HG03135 (cell line): Measurements from ENCODE around the gene TBX6.
"Not testable (repeated sequence)": the region's sequence is repeated elsewhere in the genome, so short reads cannot be mapped to it uniquely, and the experiment has no call there.

Source experiments
- ATAC-seq: cut with Tn5 transposase; IDR thresholded peaks from one replicate; pipeline ENCODE4 v1.9.1; 2021; ENCODE audit warnings: mild to moderate bottlenecking, moderate library complexity; ENCODE audit not compliant: unreplicated experiment

TBX6 gene

DNA sequence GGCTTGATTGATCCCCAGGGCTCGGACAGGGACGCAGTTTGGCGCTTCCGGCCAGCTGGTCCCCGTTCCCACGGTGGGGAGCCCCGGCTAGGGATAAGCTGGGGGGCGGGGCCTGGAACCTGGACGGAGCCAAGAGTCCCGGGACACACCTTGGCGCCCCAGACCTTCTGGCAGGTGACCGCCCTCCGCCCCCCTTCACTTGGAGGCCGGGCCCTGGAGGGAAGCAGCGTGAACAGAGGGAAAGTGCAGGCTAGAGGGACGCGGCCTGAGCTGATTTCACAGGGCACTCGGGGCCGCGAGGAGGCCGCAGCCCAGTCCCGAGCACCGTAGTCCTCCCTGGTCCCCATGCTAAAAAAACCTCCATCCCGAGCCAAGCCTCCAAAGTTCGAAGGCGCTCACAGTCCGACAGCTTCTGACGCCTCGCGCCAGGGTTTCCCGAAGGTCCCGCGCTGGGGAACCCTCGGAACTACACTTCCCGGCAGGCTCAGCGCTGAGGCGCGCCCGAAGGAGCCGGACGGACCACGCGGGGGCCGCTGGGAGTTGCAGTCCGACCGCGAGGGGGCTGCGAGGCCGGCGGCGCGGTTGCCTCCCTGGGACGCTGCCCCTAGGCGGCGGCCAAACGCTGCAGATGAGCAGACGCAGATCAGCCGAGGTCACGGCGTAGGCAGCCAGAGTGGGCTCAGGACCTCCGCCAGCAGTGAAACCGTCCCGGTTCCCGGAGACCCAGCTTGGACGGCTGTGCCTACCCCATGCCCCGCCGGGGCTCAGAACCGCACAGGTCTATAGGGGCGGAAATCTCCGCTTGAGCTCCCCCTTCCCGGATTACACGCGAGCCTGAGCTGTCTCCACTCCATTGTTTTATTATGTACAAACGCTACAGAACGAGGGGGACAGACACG lies at the start of gene TBX6:
Gene TBX6, minus strand, starts transcription at position 451 of the 899 bp plus-strand sequence. CDS start 731 bp downstream, outside the sequence.
- peak; percentile 64 for ATAC-seq

DNA sequence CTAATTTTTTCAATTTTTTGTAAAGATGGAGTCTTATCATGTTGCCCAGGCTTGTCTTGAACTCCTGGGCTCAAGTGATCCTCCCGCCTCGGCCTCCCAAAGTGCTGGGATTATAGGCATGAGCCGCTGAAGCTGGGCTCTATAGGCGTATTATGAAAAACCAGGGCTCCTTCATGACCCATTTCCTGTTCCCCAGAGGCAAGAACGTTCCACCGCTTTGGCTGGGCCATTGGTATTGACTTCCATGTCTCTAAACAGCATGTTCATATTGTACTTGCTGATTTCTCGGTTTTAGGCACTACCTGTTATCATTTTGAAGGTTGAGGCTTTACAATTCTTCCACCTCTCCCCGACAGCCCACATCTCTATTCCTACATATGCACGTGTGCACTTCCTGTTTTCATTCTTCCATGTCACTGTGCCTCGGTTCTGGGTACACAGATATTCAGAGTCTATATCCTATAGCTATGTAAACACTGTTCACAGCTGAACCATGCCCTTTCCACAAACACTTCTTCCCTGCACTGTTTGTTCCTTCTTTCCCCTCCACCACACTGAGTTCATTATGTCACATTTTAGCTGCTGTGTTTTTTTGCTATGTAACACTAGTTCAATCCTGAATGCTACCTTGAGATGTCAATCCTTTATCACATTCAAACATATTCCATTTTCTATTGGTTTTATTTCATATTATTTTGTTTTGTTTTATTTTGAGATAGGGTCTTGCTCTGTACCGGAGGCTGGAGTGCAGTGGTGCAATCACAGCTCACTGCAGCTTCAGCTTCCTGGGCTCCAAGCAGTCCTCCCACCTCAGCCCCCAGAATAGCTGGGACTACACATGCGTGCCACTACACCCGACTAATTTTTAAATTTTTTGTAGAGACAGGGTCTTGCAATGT lies 48.1 kb upstream of the TBX6 start:
- ATAC-seq: no peak

GRCh38 chr16:30137897-30138296 lies 46.2 kb upstream of the TBX6 start:
- ATAC-seq: no peak

DNA sequence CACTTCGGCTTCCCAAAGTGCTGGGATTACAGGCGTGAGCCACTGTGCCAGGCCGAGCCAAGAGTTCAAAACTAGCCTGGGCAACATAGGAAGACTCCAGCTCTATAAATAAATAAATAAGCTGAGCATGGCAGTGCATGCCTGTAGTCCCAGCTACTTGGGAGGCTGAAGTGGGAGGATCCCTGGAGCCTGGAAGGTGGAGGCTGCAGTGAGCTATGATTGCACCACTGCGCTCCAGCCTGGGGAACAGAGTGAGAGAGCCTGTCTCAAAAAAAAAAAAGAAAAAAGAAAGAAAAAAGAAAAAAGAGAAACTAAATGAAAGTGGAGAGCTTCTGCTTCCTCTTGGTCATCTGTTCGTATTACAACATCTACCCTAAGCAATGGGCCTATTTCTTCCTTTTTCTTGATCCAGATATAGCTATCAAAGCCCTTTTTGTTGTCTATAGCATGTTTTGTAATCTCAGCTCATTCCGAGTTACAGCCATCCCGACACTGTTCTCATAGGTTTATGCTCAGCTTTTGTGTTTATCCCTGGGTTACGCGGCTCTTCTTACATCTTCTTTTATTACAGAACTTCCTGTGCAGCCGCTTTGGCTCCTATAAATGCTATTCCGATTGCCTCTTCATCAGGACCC lies 45.4 kb upstream of the TBX6 start:
- ATAC-seq: no peak

GRCh38 chr16:30132591-30132990 lies 40.9 kb upstream of the TBX6 start:
- ATAC-seq: no peak

- no peak for ATAC-seq
Measured at GRCh38 chr16:30131869-30132475, 40.2 kb upstream of the TBX6 start.

GRCh38 chr16:30127993-30128392 lies 36.3 kb upstream of the TBX6 start:
- ATAC-seq: no peak

DNA sequence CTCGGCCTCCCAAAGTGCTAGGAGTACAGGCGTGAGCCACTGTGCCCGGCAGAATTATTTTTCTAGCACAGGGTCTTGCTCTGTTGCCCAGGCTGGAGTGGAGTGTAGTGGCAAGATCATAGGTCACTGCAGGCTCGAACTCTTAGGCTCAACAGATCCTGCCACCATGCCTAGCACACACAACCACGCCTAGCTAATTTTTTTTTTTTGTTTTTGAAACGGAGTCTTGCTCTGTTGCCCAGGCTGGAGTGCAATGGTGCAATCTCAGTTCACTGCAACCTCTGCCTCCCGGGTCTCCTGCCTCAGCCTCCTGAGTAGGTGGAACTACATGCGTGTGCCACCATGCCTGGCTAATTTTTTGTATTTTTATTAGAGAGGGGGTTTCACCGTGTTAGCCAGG lies 34.0 kb upstream of the TBX6 start:
- not testable (repeated sequence) for ATAC-seq

GRCh38 chr16:30124985-30125379 lies 33.3 kb upstream of the TBX6 start:
- ATAC-seq: no peak

DNA sequence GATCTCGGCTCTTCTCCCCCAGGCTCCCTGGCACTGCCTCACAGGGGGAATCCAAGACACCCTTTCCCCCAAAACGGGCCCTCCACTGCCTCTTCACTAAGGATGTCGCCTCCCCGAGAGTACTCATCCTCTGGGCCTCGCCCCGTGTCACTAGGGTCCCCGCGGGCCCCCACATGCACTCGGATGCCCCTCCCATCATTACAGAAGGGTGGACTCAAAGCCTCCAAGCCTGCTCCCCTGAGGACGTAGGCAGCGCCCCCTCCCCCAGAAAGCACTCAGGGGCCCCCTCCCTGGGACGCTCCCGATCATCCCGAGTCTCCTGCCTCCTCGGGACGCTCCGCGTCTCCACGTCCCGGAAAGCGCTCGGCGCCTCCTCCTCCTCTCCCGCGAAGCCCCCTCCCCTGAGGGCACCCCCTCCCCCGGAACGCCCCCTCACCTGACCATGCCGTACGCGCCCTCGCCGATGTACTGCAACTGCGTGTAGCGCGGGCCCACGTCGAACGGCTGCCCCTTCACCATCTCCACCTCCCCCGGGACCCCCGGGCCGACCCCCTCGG lies 31.0 kb upstream of the TBX6 start:
- ATAC-seq: no peak

- no peak for ATAC-seq
Measured at GRCh38 chr16:30121741-30122571, 30.2 kb upstream of the TBX6 start.

GRCh38 chr16:30120340-30121105 lies 28.8 kb upstream of the TBX6 start:
- no peak for ATAC-seq

GRCh38 chr16:30119428-30119827 lies 27.7 kb upstream of the TBX6 start:
- ATAC-seq: no peak

GRCh38 chr16:30117768-30118167 lies 26.0 kb upstream of the TBX6 start:
- no peak for ATAC-seq

DNA sequence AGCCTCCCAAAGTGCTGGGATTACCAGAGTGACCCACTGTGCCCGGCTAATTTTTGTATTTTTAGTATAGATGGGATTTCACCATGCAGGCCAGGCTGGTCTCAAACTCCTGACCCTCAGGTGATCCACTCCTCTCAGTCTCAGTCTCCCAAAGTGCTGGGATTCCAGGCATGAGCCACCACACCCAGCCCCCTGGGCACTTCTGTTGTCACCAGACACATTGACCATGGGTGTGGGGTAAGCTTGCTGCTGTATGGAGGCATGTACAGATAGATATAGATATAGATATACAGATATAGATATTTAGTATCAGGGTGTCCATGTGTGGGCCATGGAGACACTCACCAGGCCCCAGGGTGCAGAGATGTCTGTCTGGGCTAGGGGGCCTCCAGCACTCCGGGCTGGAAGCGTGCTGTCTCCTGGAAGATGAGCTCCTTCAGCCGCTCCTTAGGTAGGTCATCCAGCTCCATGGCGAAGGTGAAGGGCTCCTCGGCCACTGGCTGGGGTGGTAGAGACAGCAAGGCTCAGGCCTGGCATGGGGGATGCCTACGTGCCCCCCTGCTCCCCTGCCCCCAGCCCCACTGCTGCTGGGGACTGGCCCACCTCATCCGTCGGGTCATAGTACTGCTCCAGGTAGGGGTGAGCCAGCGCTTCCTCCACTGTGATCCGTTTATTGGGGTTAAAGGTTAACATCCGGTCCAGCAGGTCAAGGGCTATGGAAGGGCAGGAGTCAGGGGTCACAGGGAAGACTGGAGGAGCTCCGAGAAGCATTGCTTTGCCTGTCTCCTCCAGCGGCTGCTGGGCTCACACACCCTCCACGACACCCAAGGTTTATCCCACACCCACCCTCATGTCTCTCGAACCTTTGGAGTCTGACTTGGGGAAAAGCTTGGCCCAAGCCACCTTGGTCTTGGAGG lies 24.8 kb upstream of the TBX6 start:
- no peak for ATAC-seq

GRCh38 chr16:30115238-30115637 lies 23.5 kb upstream of the TBX6 start:
- no peak for ATAC-seq

- ATAC-seq: not testable (repeated sequence)
Measured at GRCh38 chr16:30114833-30115232, 23.1 kb upstream of the TBX6 start.

DNA sequence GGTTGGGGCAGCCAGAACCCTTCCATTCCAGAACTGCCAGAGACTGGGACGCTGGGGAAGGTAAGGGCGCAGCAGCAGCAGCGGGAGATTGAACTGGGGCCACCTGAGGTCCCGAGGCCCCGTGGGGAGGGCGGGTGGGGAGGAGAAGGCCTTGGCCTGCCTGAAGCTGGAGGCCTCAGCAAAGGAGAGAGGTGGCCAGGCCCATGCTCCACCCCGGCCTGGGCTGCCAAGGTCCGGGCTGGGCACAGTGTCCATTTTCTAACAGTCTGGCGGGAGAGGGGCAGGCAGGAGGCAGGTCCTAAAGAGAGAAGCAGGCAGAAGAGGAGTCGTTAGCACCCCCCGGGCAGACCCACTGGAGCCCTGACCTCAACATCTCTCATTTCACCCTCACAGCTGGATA lies 22.7 kb upstream of the TBX6 start:
- ATAC-seq: no peak
